NCI-H1436 treated with DMSO at 0.1 percent for 48 hours (cell line): Measurements from ENCODE around the gene CXCR3.
"Not testable (repeated sequence)": the region's sequence is repeated elsewhere in the genome, so short reads cannot be mapped to it uniquely, and the experiment has no call there.

Experiments
- DNase-seq: peaks from one replicate; lab custom pipeline; 2025; lab: John Stamatoyannopoulos, UW

CXCR3 gene

DNA sequence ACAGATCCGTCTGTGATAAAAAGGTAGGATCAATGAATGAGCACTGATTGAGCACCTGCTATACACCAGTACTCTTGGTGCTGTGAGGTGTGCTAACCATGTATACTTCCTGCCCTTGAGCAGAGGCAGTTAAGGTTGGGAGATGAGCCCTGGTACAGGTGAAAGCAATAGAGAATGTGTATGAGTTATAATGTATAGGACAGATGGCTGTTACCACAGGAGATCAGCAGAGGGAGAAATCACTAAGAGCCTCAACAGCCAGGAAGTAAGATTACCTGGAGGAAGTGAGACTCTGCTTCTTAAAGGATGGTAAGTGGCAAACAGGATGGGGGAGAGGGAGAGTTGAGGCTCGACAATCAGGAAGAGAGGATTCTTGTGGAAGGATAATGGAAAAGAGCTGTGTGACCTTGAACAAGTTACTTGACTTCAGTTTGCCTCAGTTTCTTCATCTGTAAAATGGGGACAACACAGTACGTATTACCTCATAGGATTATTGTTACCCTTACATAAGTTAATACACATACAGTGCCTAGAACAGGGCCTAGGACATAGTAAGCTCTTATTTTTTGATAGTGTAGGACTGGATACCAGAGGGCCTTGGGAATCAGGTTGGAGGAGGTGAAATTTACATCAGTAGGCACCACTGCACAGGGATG, 9.1 kb downstream of the CXCR3 start:
- DNase-seq: no peak

DNA sequence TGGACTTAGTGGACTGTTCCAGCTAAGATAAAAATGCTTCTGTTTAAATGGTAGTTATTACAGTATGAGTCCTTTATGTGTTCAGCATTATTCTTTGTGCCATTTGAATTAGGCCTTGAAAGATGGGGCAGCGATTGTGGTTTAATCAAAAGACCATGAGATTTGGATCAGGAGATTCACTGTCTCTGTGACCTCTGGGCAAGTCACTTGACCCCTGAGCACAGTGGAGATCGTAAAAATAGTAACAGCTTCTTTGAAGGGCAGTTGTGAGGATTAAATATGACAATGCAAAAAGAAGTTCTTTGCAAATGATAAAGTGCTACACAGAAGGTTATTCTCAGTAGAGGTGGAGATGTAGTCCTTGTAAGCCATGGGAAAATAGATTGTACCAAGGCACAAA, 10.8 kb downstream of the CXCR3 start:
- DNase-seq: no peak

DNA sequence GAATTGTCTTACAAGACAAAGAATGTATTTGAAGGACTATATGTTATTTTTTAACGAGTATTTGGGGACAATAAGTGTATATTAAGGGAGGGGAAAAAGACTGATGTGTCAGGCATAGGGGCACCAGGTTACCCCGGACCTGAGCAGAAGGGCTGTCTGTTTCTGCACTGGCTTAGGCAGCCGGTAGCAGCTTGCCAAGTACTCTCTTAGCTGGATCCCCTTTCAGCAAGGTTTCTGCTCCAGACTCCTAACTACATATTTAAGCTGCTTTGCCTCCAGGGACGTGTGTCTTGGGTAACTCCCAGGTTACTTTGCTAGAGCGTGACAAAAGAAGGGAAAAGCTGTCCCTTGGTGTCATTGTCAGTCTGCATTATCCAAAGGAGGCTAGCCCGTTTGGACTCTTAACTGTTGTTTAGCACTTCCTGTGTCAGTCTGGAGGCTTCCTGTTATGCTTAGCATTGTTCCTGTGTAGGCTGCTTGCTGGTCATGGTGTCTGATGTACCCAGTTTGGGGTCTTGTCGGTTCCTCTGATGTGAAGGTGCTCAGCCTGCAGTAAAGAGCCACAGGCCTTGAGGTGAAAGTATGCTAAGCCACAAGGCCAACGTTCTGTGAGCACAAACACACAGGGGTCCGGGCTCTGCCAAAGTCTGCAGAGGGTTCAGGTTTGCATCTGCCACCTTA, 11.6 kb downstream of the CXCR3 start:
- no peak for DNase-seq

DNA sequence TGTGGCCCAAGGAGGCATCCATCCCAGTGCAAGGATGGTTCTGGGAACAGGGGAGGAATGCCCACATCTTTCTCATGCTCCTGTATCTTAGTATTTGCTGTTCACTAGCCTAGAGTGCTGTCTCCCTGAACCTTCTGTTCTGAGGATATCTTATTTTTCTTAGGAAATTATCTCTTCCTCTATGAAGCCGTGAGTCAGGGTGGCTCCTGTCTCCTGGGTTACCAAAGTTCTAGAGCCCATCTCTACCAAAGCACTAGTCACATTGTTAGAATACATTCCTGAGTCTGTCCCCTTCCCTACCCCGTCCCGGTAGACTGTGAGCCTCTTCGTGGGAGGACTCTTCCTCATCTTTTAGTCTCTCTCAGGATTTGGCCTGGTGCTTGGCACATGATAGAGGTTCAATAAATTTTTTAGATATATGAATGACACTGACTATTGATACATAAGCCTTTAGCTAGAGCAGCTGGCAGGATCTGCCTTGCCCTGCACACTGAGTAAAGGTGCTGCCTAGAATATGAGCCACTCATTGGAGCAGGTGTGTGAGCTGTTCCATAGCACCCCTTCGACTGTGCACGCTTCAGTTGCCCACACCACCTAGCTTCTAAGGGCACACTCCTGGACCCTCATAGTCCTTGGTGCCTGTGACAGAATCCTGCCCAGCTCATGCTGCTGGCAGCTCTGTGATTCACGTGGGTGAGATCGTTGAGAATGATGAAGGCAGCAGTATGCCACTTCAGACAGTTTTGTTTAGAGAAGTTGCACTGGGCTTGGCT, 13.3 kb downstream of the CXCR3 start:
- DNase-seq: no peak

DNA sequence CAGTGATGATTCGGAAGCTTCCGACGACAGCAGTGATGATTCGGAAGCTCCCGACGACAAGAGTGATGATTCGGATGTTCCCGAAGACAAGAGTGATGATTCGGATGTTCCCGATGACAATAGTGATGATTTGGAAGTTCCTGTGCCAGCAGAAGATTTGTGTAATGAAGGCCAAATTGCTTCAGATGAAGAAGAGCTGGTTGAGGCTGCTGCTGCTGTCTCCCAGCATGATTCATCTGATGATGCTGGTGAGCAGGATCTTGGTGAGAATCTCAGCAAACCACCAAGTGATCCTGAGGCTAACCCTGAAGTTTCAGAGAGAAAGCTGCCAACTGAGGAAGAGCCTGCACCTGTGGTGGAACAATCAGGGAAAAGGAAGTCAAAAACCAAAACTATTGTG, 14.2 kb downstream of the CXCR3 start:
- DNase-seq: no peak

DNA sequence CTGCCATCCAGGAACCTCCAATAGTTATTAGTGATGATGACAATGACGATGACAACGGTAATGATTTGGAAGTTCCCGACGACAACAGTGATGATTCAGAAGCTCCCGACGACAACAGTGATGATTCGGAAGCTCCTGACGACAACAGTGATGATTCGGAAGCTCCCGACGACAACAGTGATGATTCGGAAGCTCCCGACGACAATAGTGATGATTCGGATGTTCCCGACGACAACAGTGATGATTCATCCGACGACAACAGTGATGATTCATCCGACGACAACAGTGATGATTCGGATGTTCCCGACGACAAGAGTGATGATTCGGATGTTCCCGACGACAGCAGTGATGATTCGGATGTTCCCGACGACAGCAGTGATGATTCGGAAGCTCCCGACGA, 14.7 kb downstream of the CXCR3 start:
- no peak for DNase-seq

DNA sequence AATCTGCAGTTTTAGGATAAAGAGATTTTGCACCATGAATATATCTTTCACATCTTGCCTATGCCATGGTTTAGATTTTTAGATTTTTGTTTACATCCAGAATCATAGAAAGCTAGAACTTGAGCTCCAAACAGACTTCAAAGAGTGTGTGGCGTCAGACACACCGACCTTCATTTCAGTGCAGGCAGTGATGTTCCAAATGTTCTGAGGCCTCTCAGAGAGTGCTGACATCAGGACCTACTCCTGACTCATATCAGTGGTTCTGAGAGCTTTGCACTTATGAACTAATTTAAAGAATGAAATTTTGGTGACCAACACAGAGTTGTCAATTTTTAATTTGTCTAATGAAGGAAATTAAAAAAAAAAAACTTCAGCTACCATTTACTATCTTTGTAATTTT, 18.3 kb downstream of the CXCR3 start:
- DNase-seq: no peak

DNA sequence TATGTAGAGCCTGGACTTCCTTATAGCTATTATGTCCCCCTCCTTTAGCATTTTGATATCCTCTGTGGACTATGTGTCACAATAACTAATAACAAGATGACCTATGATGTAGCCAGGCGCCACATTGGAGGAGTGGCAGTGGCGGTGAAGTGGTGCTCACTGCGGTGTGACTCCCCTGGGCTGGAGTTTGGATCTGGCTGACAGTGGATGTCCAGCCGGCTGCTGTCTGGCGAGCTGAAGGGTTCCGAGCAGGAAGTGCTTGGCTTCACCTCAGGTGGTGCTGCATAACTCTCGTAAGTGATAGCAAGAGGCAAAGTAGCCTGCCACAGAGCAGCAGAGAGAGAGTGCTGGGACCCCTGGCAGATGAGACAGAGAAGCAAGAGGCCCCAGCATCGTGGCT, 25.1 kb downstream of the CXCR3 start:
- DNase-seq: not testable (repeated sequence)

DNA sequence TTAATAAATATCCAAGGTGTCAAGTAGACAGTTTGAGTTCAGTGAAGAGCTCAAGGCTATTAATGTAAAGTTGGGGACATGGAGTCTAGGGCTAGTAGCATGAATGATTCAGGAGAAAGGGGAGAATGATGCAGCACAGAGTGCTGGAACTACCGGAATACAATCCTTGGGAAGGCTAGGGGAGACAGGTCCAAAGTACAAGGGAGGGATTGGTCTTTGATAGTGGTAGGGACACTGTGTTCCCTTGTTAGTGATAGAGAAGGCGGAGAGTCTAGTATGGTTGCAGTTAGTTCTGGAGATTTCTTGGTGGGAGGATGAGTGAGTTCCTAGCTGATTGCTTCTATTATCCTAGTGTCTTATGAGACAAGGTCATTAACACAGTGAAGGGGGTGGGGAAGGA, 31.4 kb downstream of the CXCR3 start:
- DNase-seq: no peak

DNA sequence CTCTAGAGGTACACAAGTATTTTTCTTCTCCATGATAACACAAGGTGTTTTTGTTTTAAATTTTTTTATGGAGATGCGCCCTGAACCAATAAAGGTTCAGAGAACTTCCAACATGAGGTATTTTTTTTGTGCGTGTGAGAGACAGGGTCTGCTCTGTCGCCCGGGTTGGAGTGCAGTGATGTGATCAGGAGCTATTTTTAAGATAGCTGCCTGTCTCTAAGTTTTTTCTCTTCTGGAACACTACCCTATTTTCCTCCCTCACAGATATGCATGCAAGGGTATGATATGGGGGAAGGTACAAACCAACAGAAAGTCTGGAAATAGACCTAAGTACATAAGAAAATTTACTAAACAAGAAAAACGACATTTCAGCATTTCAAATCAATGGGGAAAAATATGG, 37.1 kb downstream of the CXCR3 start:
- no peak for DNase-seq

DNA sequence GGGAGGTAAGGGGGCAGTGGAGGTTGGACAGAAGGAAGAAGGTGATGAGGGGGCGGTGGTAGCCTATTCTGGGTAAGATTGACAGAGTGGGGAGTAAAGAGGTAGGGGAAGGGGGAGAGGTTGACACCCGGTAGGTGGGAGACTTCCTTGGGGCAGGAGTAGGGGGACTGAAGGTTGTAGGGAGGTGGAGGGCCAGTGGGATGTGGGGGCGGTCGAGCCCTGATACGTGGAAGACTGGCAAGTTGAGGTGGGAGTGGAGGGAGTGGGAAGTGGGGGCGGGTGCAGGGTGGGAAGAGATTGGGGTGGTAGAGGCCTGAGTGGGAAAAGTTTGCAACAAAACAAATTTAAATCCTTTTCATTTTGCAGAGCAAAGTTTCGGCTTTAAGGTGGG, 38.3 kb downstream of the CXCR3 start:
- no peak for DNase-seq

DNA sequence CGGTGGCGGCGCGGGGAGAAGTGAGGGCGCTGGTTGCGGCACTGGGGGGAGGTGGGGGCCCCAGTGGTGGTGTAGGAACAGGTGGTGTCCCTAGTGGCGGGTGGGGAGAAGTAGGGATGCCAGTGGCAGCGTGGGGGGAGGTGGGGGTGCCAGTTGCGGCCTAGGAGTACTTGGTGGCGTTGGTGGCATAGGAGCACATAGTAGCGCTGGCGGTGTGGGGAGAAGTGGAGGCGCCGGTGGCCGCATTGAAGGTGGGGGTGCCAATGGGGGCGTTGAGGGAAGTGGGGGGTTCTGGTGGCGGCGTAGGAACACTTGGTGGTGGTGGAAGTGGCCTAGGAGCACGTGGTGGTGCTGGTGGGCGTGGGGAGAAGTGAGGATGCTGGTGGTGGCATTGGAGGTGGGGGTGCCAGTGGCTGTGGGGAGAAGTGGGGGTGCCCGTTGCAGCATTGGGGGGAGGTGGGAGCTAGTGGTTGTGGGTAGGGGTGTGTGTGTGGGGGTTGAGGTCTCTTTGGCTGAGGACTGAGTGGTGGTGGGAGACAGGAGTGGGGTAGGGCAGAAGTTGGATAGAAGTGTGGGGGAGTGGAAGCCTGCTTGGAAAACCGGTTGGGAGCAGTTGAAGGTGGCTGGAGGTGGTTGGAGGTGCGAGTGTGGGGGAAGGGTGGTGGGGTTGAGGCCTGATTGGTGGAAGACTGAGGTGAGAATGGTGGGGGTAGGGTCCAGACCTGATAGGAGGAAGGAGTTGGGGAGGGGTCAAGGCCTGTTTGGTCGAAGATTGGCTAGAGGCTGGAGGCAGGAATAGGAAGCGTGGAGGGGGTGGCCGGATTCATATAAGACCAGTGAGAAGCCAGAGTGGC, 38.9 kb downstream of the CXCR3 start:
- DNase-seq: no peak

DNA sequence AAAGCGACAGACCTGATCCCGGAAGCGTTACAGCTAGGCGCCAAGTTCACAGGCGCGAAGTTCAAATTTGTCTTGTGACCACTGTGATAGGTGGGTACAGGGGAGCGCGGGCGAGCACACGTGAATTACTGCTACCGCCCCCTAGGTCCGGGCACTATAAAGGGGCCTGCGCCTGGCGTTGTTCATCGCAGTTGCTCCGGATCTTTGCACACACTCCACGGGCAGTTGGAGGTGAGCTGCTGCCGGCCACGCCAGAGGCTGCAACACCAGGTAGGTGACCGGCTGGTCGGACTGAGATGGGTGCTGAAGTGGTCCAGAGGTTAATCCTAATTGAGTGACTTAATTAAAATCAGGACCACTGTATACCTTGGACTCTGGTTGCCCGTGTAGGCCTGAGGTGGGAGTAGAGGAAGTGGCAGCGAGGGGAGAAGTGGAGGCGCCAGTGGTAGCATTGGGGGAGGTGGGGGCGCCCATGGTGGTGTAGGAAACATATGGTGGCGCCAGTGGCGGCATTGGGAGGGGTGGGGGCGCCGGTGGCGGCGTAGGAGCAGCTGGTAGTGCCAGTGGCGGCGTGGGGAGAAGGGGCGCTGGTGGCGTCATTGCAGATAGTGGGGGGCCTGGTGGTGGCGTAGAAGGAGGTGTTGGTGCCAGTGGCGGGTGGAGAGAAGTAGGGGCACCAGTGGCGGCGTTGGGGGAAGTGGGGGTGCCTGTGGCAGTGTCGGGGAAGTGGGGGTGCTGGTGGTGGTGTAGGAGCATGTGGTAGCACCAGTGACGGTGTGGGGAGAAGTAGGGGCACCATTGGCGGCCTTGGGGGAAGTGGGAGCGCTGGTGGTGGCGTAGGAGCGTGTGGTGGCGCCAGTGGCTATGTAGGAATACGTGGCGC, 39.8 kb downstream of the CXCR3 start, which contains the start of gene GCNA:
TSS of gene GCNA (plus strand) at position 185 of the 883 bp plus-strand sequence. CDS start 2,385 bp downstream, outside the sequence.
- DNase-seq: no peak

DNA sequence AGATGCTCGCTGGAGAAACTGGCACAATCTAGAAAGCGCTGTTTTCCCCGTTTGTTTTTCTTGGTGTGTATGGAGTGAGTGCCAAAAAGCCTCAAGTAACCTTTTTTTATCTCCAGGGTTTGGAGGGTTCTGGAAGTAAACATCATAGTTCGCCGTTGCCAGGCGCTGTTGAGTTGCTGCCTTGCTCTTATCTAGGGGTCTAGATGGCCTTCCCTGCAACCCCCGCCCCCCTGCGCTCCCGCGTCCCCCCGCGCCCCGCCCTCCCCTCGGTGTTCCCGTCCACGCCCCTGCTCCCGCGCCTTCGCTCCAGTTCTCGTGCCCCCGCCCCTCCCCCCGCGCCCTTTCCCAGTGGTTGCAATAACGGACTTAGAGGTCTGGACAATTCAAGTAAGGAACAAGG, 40.6 kb downstream of the CXCR3 start:
- no peak for DNase-seq

DNA sequence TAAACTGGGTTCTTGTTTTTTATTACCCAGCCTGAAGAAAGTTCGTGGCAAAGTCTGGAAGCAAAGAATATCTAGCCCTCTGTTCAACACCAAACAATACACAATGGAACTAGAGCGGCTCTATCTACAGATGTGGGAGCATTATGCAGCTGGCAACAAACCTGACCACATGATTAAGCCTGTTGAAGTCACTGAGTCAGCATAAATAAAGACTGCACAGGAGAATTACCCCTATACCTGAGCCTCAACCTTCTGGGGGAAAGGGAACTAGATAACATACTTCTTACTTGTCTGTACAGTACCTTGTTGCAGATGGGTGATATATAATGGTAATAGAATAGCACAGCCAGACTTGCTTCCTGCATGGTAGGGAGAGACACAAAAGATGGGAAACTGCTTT, 44.7 kb downstream of the CXCR3 start:
- DNase-seq: no peak

DNA sequence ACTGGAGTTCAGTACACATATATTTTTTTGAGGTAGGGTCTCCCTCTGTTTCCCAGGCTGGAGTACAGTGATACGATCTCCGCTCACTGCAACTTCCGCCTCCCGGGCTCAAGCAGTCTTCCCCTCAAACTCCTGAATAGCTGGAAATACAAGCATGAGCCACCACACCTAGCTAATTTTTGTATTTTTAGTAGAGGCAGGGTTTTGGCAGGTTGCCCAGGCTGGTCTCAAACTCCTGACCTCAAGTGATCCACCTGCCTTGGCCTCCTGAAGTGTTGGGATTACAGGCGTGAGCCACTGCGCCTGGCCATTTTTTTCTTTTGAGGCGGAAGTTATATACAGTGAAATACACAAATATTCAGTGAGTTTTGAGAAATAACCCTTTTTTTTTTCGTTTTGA, 46.9 kb downstream of the CXCR3 start:
- not testable (repeated sequence) for DNase-seq
